Lower leg skin (tissue), 3 donors: ENCODE data around the gene SSC4D.
"Not testable (repeated sequence)": the region's sequence is repeated elsewhere in the genome, so short reads cannot be mapped to it uniquely, and the experiment has no call there.

Source experiments
- POLR2A ChIP-seq, 2 donors: fragments of 450-650 bp; IDR thresholded peaks; one replicate each; pipeline ENCODE4 v1.6.1; 2016 to 2017; ENCODE audit warnings: antibody characterized with exemption in 2 of 2, mild to moderate bottlenecking in 1 of 2, moderate library complexity in 1 of 2
- TF ChIP-seq, protein P1 (sequence below), 3 donors: fragments of 450-650 bp; IDR thresholded peaks; one replicate each; pipeline ENCODE4 v1.5.1; 2016; ENCODE audit warnings: antibody characterized with exemption in 3 of 3, mild to moderate bottlenecking in 3 of 3, moderate library complexity in 2 of 3

DNA sequence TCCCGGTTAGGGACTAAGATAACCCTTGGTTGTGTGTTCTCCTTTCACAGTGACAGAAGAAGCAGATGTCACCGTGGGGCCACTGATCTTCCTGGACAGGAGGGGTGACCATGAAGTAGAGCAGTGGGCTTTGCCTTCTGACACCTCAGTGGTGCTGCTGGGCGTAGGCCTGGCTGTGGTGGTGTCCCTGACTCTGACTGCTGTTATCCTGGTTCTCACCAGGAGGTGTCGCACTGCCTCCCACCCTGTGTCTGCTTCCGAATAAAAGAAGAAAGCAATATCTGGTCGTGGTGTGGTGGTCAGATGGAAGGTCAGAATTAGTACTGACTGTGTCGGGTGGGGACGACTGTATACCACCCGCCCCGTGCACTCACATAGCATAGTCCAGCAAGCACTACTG is 32.3 kb upstream of the SSC4D start:
- TF ChIP-seq, protein P1, sequence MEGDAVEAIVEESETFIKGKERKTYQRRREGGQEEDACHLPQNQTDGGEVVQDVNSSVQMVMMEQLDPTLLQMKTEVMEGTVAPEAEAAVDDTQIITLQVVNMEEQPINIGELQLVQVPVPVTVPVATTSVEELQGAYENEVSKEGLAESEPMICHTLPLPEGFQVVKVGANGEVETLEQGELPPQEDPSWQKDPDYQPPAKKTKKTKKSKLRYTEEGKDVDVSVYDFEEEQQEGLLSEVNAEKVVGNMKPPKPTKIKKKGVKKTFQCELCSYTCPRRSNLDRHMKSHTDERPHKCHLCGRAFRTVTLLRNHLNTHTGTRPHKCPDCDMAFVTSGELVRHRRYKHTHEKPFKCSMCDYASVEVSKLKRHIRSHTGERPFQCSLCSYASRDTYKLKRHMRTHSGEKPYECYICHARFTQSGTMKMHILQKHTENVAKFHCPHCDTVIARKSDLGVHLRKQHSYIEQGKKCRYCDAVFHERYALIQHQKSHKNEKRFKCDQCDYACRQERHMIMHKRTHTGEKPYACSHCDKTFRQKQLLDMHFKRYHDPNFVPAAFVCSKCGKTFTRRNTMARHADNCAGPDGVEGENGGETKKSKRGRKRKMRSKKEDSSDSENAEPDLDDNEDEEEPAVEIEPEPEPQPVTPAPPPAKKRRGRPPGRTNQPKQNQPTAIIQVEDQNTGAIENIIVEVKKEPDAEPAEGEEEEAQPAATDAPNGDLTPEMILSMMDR (IDR thresholded peaks at IDR 0.05): not testable (repeated sequence)
- TF ChIP-seq POLR2A (IDR thresholded peaks at IDR 0.05): not testable (repeated sequence)
